GM18498 (cell line): ENCODE data around the gene DGLUCY.
"Not testable (repeated sequence)": the region's sequence is repeated elsewhere in the genome, so short reads cannot be mapped to it uniquely, and the experiment has no call there.

Source experiments
- ATAC-seq: cut with Tn5 transposase; IDR thresholded peaks from one replicate; pipeline ENCODE4 v1.9.1; 2021; ENCODE audit warnings: mild to moderate bottlenecking, moderate library complexity; ENCODE audit not compliant: unreplicated experiment

The DGLUCY gene

DNA sequence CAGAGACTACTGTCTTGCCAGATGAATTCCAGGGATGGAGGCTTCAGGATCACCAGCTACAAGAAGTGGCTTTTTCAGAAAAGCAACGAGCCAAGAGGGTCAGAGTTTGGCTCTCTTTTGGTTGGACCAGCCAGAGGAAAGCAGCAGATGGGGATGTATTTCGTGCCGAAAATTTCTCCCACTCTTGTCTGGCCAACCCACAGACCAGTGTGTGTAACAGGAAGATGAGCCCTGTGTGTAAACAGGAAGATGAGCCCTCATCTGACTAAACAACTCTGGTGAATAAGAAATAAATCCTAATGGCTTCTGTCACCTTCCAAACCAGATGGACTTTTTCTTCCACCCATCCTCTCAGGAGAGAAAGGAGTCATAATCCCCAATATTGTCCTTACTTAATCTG lies 117.6 kb downstream of the DGLUCY start:
- ATAC-seq = no peak

DNA sequence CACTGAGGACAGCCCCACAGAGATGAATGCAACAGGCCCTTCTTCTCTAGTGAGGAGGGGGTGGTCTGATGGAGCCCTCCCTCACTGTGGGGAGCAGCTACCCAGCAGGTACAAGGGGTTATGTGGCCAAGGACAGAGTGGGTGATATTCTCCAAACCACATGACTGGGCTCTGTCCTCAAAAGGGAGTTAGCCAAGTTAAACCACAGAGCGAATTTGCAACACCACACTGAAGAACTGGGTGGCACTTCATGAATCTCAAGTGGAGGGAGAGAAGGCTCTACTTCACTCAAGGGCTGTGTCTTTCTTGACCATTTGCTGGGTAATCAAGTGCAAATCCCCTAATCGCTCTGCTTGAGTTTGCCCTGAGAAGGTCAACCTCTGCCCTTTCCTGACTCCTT lies 118.2 kb downstream of the DGLUCY start:
- no peak for ATAC-seq

DNA sequence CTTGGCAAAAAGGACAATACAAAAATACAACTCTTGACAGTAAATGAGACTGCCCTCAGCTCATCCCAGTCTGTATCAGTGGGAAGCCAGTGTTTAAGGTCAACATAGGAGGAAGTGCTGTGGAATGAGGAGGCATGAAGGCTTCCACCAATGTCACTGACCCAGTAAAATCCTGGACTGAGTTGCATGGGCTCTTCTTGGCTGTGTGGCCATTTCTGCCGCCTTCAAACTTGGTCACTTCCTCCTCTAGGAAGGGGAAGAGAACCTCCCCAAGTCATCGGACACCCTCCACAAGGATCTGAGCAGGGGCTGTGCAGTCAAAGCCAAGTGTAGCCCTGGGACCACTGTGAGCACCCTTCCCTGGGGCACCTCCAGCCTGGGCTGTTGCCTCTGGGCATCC lies 118.7 kb downstream of the DGLUCY start:
- no peak for ATAC-seq

DNA sequence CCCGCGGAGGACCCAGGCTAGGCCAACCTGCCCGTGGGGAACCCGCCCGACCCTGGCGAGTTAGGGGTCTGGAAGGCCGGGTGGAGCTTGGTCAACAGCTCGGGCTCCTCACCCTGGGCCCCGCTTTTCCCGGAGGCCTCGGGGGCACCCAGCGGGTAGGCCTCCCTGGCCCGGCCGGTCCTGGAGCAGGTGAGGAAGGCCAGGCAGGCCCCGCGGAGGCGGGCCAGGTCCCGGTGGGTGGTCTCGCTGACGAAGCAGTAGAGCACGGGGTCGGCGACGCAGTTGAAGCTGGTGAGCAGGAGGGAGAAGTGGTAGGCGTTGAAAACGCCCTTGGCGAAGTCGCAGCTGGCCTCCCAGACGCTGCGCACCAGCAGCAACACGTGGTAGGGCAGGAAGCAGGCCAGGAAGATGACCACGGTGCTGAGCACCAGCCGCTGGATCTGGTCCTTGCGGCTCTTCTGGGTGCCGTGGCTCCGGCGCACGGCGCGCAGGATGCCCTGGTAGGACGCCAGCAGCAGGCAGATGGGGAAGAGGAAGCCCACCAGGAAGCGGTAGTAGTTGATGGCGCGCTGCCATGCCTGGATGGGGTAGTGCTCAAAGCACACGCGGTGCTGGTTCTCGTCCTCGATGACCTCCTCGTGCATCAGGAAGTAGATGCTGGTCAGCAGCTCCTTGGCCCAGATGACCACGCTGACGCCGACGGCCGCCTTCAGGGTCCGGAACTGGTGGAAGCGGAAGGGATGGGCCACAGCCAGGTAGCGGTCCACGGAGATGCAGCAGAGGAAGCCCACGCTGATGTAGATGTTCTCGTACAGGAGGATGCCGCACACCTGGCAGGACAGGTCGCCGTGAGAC lies 120.3 kb downstream of the DGLUCY start:
- no peak for ATAC-seq

DNA sequence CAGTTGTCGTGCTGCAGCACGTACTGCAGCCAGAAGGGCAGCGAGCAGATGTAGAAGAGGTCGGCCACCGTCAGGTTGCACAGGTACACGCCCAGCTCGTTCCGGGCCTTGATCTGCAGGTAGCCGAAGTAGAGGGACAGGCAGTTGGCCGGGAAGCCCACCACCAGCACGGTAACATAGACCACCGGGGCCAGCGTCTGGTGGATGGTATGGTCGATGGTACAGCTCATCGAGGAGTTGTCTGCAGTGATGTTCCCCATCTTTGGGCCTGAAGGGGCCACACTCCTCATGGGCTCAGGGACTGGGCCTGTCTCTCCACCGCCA lies 120.9 kb downstream of the DGLUCY start:
- no peak for ATAC-seq

DNA sequence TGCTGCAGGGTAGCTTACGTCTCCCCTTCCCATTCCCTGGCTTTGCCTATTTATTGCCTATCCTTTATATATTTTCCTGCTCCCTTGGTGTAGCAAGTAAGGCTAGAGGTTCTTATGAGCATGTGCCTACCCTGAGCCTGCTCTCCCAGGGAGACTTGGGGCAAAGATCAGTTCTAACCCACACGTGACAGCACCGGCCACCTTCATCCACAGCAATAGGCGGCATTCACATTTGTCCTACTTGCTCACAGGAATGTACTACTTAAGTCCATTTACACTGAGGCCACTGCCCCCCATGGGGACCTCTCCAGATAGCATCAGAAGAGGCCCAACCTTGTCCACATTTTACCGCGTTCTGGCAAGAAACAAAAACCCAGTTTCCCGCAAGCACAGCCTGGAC lies 122.0 kb downstream of the DGLUCY start:
- no peak for ATAC-seq

DNA sequence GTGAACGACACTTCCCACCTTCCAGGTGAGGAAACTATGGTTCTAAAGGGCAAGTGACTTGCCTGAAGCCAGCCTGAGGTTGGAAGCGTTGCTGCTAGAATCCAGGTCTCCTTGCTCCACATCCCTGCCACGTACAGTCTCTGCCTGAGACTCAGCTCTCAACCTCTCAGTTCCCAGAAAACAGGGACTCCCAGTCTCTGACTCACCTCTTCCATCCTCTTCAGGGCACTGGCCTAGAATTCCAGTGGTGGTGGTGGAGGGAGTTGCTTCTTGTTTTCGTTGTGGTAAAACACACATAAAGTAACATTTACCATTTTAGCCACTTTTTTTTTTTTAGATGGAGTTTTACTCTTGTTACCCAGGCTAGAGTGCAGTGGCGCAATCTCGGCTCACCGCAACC lies 123.3 kb downstream of the DGLUCY start:
- ATAC-seq = no peak

DNA sequence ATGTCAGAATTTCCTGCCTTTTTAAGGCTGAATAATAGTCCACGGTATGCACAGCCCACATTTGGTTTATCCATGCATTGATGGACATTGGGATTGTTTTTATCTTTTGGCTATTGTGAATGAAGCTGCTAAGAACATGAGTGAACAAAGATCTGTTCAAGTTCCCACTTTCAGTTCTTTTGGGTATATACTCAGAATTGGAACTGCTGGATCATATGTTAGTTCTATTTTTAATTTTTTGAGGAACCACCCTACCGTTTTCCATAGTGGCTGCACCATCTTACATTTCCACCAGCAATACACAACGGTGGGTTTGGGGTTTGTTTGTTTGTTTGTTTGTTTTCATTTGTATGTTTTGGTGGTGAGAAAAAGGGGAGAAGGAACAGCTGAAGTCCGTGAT lies 124.2 kb downstream of the DGLUCY start:
- no peak for ATAC-seq

DNA sequence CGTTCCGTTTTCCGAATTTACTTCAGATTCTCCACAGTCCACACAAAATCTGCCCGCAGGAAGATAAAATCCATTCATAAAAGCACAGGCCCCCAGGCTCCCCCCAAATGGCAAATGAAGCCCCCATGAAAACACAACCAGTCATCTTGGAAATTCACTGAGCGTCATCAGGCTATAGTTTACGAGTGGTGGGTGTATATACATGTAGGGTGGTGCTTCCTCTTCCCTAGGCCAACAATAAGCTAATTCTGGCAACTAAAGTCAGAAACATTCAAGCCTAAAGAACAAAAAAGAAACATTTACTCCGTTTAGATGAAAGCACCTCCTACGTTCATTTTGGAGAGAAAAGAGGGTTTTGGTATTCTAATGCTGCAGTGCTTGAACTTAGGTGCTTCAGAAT lies 124.8 kb downstream of the DGLUCY start:
- no peak for ATAC-seq

DNA sequence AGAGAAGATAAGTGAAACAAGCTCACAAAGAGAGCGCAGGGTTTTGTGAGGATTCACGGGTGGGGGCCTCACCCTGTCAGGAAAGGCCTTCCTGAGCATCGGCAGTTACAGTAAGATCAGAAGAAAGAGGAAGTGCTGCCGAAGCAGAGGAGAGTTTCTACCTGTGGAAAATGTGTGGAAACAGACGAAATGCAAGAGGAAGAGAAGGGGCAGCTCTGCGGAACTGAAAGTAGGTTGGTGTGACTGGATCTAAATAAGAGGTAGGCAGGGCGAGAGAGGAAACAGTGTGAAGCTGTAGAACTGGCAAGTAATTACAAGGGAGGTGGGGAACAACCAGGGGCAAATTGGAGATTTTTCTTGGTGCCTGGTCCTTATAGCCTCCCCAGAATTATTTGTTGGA lies 128.0 kb downstream of the DGLUCY start:
- peak; percentile 76 for ATAC-seq

DNA sequence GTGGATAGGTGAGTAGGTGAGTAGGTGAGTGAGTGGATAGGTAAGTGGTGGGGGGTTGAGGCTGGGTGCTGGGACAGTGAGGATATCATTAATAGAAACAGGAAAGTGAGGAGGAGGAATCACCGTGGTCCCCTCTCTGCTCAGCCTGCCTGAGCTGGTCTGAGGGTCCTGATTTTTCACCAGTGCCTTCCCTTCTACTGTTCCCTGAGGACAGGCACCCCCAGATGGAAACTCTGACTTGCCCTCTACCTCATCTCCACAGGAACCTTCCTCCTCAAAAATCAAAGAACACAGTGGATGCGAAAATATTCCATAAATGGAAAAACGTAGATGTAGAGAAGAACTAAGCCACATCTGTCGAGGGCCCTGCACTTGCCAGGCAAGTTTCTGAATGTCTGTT lies 128.8 kb downstream of the DGLUCY start:
- ATAC-seq = no peak

DNA sequence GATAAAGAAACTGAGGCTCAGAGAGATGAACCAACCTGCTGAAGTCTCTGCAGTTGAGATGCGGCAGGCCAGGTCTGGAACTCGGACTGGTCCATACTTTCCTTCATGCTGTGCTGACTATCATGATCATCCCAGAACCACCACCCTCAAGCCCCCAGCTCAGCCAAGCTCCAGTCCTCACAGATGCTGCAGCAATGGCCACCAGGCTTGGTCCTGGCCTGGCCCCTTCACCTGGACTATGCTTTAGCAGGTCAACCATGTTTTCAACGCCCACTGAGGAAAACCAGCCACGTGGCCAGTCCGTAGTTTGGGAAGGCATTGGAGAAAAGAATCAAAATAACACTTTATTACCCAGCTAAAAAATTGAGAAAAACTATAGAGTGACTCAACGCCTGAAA lies 129.2 kb downstream of the DGLUCY start:
- ATAC-seq = no peak

DNA sequence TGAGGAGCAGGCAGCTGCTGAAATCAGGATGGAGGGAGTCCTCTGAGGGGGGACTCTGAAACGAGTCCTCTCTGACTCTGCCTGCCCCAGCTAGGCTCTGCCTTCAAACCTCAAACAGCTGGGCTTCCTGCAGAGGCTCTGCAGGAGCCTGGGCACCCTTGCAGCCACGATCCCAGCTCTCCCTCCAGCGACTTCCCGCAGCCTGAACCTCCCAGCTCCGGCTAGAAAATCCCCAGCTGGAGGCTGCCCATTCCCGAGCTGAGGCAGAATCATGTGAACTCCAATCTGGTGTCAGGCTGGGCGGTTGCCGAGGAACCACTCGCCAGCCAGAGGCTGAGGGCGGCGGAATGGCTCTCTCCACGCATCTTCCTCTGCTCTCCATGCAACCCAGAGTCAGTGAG lies 130.6 kb downstream of the DGLUCY start, which contains the start of gene GPR68:
Gene GPR68, minus strand, starts transcription at position 204 of the 401 bp plus-strand sequence. CDS start 9,654 bp downstream, outside the sequence.
- no peak for ATAC-seq

DNA sequence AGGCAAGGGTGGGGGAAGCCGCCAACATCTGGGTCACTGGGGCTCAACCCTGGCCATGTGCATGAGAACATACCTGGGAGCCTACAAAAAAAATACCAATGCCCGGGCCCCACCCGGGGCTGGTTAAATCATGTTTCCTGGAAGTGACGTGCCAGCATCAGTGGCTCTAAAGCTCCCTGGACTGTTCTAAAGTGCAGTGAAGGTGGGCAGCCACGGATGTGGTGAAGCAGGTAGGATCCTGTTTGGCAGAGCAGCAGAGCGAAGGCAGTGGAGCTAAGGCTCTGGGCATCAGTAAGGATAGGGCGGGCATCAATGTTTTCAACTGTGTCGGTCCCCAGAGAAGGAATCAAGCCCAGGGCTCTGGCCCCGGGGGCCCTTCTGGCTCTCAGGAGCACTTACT lies 131.2 kb downstream of the DGLUCY start:
- ATAC-seq = no peak

DNA sequence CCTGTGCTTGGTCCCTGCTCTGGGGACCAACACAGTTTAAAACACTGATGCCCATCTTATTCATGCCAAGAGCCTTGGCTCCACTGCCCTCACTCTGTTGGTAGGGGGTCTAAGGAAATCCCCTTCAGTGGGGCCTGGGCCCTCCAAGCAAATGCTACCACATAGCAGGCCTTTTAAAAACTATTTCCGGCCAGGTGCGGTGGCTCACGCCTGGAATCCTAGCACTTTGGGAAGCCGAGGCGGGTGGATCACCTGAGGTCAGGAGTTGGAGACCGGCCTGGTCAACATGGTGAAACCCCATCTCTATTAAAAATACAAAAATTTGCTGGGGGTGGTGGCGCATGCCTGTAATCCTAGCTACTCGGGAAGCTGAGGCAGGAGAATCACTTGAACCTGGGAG lies 131.7 kb downstream of the DGLUCY start:
- ATAC-seq = not testable (repeated sequence)

DNA sequence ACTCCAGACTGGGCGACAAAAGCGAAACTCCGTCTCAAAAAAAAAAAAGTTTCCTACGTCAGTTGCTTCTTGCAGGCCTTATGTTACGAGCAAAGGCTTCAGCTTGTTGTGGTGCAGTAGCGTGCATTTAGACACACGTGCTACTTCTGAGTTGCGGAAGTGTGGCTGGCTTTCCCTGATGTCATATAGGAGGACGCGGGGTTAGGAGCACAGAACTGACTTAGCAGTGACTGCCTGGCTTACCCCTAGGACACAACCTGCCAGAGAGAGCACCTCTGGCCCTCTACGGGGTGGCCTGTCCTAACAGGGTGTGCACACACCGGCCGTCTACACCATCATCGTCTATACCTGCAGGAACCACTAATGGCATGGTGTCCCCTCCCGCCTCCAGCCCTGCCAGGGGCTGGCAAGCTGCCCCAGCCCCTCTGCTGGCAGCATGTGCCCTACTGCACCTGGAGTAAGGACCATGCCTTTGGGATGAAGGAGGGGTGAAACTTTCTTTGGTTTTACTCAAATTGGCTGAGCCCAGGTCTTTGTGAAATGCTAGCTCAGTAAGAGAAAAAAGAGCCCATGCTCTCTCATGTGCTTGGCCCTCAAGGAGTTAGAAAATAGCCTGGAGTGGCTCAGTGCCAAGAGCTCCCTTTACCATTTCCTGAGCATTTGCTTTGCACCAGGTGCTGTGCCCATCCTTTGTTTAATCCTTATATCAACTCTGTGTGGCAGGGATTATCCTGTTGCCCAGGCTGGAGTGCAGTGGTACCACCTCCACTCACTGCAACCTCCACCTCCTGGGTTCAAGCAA lies 132.4 kb downstream of the DGLUCY start:
- ATAC-seq = no peak

DNA sequence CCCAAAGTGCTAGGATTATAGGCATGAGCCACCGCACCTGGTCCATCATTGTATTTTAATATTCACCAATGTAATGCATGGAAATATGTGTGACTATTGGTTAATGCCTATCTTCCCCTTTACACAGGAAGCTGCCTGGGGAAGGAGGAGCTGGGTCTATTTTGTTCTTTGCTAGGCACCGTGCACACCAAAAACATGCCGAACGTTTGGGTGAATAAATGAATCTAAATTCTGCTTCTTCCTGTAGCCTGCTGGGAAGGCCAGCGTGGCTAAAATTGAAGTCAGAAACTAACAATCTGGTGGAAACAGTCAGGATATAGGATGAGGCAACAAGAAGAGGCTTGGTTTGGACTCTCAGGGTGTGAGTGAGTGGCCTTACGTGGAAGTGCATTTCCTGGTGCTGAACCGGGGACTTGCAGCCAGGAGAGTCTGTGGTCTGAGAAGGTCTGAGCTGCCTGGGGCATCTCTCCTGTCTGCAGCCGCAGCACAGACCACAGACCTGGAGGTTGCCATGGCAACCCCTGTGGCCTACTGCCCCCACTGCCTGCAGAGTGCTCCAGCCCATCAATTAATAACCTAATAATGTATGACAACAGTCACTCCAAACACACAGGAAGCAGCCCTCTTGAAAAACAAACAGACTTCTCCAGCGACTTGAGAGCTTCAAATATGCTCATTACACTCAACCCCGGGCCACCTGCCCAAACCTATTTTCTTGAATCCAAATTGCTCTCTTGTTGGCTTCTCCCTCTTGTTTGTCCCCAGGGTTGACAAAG lies 136.2 kb downstream of the DGLUCY start:
- peak; percentile 91 for ATAC-seq

DNA sequence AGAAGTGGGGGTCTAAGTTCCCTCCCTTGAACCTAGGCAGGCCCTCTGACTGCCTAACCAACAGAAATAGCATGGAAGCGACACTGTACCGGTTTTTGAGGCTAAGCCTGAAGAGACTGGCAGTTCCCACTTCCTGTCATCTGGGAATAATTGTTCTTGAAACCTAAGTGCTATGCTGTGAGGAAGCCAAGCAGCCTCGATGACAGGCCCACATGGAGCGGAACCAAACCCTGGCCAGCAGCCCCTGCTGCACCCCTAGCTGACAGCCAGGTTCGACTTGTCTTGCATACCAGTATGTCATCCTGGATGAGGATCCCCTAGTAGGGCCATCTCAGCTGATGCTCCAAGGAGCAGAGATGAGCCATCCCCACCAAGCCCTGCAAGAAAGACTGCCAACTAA lies 137.0 kb downstream of the DGLUCY start:
- no peak for ATAC-seq

DNA sequence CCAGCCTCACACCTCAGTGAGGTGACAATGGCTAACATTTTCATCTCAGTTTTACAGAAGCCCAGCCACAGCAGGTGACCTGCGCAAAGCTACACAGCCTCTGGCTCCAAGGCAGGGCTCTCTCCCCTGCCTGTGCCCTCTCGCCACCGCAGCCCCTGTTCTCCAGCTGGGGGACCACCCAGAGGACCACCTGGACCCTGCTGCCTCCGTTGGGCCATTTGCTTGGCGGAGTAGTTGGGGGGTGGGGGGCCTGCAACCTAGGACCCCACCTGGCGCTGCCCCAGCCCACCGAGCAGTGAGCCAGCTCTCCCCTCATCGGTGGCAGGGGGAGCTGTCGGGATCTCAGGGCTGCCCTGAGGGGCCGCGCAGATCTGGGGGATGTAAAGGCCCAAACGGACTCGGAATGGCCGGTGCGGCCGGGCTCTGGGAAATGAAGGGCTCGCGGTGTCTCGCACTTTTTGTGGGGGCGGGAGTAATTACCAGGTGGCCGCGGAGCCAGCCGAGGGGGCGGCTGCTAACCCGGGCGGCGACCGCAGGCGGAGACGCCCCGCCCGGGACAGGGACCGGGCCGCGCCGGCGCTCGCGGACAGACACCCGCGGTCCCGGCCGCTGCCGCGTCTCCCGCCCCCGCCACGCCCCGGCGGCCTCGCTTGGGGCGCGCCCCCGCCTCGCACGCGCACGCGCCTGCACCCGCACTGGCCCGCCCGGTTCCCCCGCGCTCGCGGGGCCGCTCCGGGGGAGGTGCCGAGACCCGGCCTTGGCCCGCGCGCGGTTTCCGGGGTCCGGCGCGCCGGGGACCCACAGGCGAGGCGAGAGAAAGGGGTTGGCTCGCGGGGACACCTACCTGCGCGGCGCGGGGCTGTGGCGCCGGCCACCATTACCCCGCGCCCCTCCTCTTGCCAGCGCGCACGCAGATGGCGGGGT lies 139.3 kb downstream of the DGLUCY start:
- ATAC-seq = no peak

DNA sequence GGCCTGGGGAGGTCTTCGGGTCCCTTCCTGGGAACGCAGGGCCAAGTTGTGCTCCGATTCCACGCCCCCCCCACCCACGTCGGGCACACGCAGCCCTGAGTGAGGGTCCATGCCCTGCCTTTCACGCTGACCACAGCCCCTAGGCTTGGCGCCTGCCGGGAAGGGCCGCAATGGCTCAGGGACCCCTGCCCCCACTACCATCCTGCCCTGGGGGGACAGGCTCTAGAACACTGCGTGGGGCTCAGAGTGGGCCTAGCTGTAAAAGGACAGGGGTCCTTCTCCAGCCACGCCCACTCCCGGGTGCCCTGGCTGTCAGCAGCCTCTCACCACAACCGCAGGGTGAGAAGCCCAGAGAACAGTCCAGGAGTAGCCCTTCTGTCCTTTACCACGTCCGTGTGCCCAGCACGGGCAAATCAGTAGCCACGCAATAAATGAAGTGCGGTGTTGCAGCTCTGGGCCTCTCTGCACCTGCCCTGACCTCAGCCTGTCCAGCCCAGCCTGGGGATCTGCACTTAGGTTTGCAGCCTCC lies 140.0 kb downstream of the DGLUCY start:
- ATAC-seq = no peak
